DOHH2 (cell line): Measurements from ENCODE around the gene NOTCH4.

Source experiments
- EZH2phosphoT487 ChIP-seq: fragments of 200-600 bp; sonication (generic); IDR thresholded peaks from 2 replicates; pipeline ENCODE4 v1.6.1; 2017; ENCODE audit warnings: borderline replicate concordance, mild to moderate bottlenecking, antibody characterized with exemption, low read length, moderate library complexity, mixed read lengths
- TF ChIP-seq, protein P1 (sequence below): fragments of 200-600 bp; sonication (generic); IDR thresholded peaks from one replicate; pipeline ENCODE4 v1.5.1; 2014; ENCODE audit warnings: antibody characterized with exemption, mild to moderate bottlenecking, low read depth, low read length; ENCODE audit not compliant: poor library complexity, severe bottlenecking

GRCh38 chr6:32146687-32147086 is 77.2 kb downstream of the NOTCH4 start:
- TF ChIP-seq, protein P1, sequence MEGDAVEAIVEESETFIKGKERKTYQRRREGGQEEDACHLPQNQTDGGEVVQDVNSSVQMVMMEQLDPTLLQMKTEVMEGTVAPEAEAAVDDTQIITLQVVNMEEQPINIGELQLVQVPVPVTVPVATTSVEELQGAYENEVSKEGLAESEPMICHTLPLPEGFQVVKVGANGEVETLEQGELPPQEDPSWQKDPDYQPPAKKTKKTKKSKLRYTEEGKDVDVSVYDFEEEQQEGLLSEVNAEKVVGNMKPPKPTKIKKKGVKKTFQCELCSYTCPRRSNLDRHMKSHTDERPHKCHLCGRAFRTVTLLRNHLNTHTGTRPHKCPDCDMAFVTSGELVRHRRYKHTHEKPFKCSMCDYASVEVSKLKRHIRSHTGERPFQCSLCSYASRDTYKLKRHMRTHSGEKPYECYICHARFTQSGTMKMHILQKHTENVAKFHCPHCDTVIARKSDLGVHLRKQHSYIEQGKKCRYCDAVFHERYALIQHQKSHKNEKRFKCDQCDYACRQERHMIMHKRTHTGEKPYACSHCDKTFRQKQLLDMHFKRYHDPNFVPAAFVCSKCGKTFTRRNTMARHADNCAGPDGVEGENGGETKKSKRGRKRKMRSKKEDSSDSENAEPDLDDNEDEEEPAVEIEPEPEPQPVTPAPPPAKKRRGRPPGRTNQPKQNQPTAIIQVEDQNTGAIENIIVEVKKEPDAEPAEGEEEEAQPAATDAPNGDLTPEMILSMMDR = no peak
- TF ChIP-seq EZH2phosphoT487 = no peak
